K562 (cell line): Measurements from ENCODE around the gene SPTAN1. TPM values are rescaled to one million over a fixed set of nuclear protein-coding genes. Genes with fewer than 3 reads are reported as not detected.
A peak's percentile ranks its signal among the peaks of the same experiment; 100 is the strongest.

Experiments used
- CEBPB ChIP-seq: fragments of 450-650 bp; IDR thresholded peaks from 2 replicates; pipeline ENCODE4 v1.6.1; 2016; ENCODE audit warnings: missing genetic modification characterization, missing compliant biosample characterization
- CHD1 ChIP-seq: fragments of 200-600 bp; sonication (generic); IDR thresholded peaks from one replicate; pipeline ENCODE4 v1.6.1; 2012; ENCODE audit warnings: mild to moderate bottlenecking, moderate library complexity, low read length, inconsistent platforms
- CXXC5 ChIP-seq: fragments of 250-450 bp; sonication (Bioruptor Pico); IDR thresholded peaks from 2 replicates; pipeline ENCODE4 v1.8.0; 2022; ENCODE audit warnings: inconsistent platforms, mild to moderate bottlenecking, moderate library complexity
- JUND ChIP-seq, 2 experiments: IDR thresholded peaks; 2 replicates in 1 of 2; 3 replicates in 1 of 2; pipeline ENCODE4 v1.6.1; 2011; ENCODE audit warnings: borderline replicate concordance in 2 of 2, low read depth in 2 of 2, low read length in 2 of 2, improper control_type of control experiment in 1 of 2, missing biosample characterization in 1 of 2, missing genetic modification characterization in 1 of 2, missing genetic modification reagents in 1 of 2
- NCOA1 ChIP-seq: fragments of 450-650 bp; IDR thresholded peaks from 2 replicates; pipeline ENCODE4 v1.6.1; 2016; ENCODE audit warnings: low read depth
- OTX1 ChIP-seq: fragments of 450-650 bp; formaldehyde crosslinking; IDR thresholded peaks from 2 replicates; pipeline ENCODE4 v1.4.0; 2022; ENCODE audit warnings: mild to moderate bottlenecking
- PRPF4 ChIP-seq: fragments of 200-400 bp; formaldehyde crosslinking; IDR thresholded peaks from one replicate; pipeline ENCODE4 v1.6.1; 2017; ENCODE audit warnings: low read length, low read depth, mild to moderate bottlenecking; ENCODE audit not compliant: insufficient read depth, poor library complexity, severe bottlenecking
- RAD21 ChIP-seq, 2 experiments: fragments of 250-450 bp in 1 of 2; fragments of 450-650 bp in 1 of 2; sonication (Bioruptor Pico) in 1 of 2; formaldehyde crosslinking in 1 of 2; IDR thresholded peaks in 1 of 2; conservative IDR thresholded peaks in 1 of 2; 2 replicates each; pipeline versions ENCODE4 v1.4.0 to v1.8.0; 2020 to 2022; ENCODE audit warnings: mild to moderate bottlenecking in 2 of 2, moderate library complexity in 1 of 2
- SMAD4 ChIP-seq: fragments of 250-450 bp; sonication (Bioruptor Pico); conservative IDR thresholded peaks from 2 replicates; pipeline ENCODE4 v1.8.0; 2021; ENCODE audit warnings: inconsistent platforms, mild to moderate bottlenecking, moderate library complexity
- TCF3 ChIP-seq: sonication (generic); formaldehyde crosslinking; IDR thresholded peaks from 2 replicates; pipeline ENCODE4 v1.4.0; 2020; ENCODE audit warnings: mild to moderate bottlenecking, missing genetic modification reagents
- U2AF1 ChIP-seq: fragments of 200-400 bp; formaldehyde crosslinking; optimal IDR thresholded peaks from 2 replicates; pipeline ENCODE3; 2017; ENCODE audit warnings: mild to moderate bottlenecking, low read depth, low read length, moderate library complexity
- ZBTB7A ChIP-seq: IDR thresholded peaks from 2 replicates; pipeline ENCODE4 v1.6.1; 2011; ENCODE audit warnings: low read depth, mild to moderate bottlenecking, low read length, moderate library complexity, borderline replicate concordance; ENCODE audit not compliant: control insufficient read depth
- ZZZ3 ChIP-seq: fragments of 450-650 bp; IDR thresholded peaks from 2 replicates; pipeline ENCODE4 v1.6.1; 2016; ENCODE audit warnings: antibody characterized with exemption, mild to moderate bottlenecking, moderate library complexity
- polyA plus RNA-seq, 8 experiments: library from polyadenylated mRNA; depleted of rRNA in 4 of 8; stranded (reverse) in 5 of 8; unstranded in 3 of 8; fragments of >200 nt; fragmentation: Nextera tagmentation in 2 of 8; fragmentation: Illumina TruSeq in 1 of 8; extraction: Ambion mirVana in 2 of 8; extraction: Trizol in 1 of 8; gene quantifications; 2 replicates each; pipeline versions ENCODE4 v1.2.1 to v1.2.3, GENCODE V29; 2011 to 2014; ENCODE audit warnings: inconsistent platforms in 1 of 8, missing spikeins in 1 of 8
- total RNA-seq, 7 experiments: library from RNA; depleted of rRNA in 6 of 7; stranded (reverse); fragments of >200 nt in 6 of 7; fragmentation: Illumina TruSeq in 2 of 7; extraction: Trizol in 2 of 7; gene quantifications; 2 replicates each; pipeline versions ENCODE4 v1.2.1 to v1.2.3, GENCODE V29; 2011 to 2021; ENCODE audit warnings: low replicate concordance in 1 of 7
- TF ChIP-seq, protein P1 (sequence below), 2 experiments: fragments of 450-650 bp; conservative IDR thresholded peaks; 2 replicates each; pipeline ENCODE4 v1.6.1; 2017; ENCODE audit warnings: mild to moderate bottlenecking in 2 of 2, moderate library complexity in 2 of 2
- TF ChIP-seq, protein P2 (sequence below): fragments of 450-650 bp; formaldehyde crosslinking; IDR thresholded peaks from 2 replicates; pipeline ENCODE4 v1.4.0; 2022; ENCODE audit warnings: missing genetic modification characterization
- TF ChIP-seq, protein P3 (sequence below): fragments of 250-450 bp; sonication (Bioruptor Pico); IDR thresholded peaks from 2 replicates; pipeline ENCODE4 v1.5.0; 2021; ENCODE audit warnings: mild to moderate bottlenecking, moderate library complexity
- TF ChIP-seq, protein P4 (sequence below): IDR thresholded peaks from 2 replicates; pipeline ENCODE4 v1.6.1; 2014; ENCODE audit warnings: antibody characterized with exemption

The SPTAN1 gene
- total and polyA plus RNA-seq, 9 of the 15 experiments (the other 6 are each of a cell fraction or from before 2014, with no cell fraction given), result 1.5 to 13.5 (median 6.8) TPM

DNA sequence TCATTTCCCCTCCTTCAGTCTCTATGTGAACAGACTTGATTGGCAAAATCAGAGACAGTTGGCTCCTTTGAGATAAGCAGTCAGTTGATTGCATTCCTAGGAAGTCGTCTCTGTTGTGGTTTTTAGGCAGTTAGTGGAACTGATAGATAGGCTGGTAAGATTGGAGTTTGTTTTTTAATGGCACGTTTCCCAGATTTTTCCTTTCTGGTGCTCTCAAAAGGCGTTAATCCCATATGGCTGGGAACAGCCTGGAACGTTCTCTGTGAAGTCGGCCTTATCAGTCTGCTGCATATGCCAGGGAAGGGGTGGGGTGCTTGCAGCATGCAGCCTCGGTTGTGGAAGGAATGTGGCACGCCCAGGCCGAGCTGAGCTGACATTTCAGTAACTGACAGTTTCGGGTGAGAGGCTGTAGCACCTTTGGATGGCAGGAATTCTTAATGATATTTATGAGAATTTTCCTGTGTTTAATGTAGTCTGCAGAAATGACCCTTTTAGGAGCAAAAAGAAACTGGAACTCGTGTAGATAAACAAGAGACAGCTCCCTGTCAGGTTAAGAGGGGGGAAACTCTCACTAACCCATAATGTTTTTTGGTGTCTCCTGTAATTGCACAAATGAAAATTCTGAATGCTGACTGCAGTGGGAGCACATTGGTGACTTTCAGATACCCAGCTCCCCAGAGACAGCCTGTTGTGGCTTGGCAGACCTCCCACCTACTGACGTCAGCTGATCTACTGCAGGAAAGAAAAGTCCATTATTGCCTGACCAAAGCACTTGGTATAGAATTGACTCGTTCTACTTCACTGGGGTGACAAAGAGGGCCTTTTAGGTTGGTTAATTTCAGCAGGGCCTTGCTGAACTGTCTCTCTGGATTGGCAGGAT is 6.3 kb downstream of the SPTAN1 start (continued):
- TF ChIP-seq TCF3 (CRISPR knock-in tag) (peak; percentile 98), CXXC5 (peak; percentile 99), ZBTB7A (no peak), SMAD4 (CRISPR knock-in tag) (peak; percentile 99), CHD1 (no peak), U2AF1 (no peak), ZZZ3 (no peak), JUND (IDR thresholded peaks at IDR 0.05; ENCODE audit: borderline replicate concordance, low read depth, low read length) (peak; percentile 60; the same call in 1 of the 2 replicates), JUND (tag; IDR thresholded peaks at IDR 0.05; ENCODE audit: borderline replicate concordance, low read depth, low read length) (peak; percentile 74; the same call in 2 of the 3 replicates), RAD21 (CRISPR knock-in tag; conservative IDR thresholded peaks at IDR 0.05 in 1 of 2, IDR thresholded peaks at IDR 0.05 in 1 of 2) (peak in 1 of 2 experiments; percentile 17; a peak in 1 of 4 replicates), NCOA1 (peak; percentile 95), OTX1 (peak; percentile 89; the same call in 1 of the 2 replicates), CEBPB (tag) (0 out of 2 replicates have a peak, but pooled peaks have one; percentile 36), PRPF4 (no peak)
- TF ChIP-seq, protein P1, sequence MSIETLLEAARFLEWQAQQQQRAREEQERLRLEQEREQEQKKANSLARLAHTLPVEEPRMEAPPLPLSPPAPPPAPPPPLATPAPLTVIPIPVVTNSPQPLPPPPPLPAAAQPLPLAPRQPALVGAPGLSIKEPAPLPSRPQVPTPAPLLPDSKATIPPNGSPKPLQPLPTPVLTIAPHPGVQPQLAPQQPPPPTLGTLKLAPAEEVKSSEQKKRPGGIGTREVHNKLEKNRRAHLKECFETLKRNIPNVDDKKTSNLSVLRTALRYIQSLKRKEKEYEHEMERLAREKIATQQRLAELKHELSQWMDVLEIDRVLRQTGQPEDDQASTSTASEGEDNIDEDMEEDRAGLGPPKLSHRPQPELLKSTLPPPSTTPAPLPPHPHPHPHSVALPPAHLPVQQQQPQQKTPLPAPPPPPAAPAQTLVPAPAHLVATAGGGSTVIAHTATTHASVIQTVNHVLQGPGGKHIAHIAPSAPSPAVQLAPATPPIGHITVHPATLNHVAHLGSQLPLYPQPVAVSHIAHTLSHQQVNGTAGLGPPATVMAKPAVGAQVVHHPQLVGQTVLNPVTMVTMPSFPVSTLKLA (conservative IDR thresholded peaks at IDR 0.05), result peak; percentile 79 to 97
- TF ChIP-seq, protein P2, sequence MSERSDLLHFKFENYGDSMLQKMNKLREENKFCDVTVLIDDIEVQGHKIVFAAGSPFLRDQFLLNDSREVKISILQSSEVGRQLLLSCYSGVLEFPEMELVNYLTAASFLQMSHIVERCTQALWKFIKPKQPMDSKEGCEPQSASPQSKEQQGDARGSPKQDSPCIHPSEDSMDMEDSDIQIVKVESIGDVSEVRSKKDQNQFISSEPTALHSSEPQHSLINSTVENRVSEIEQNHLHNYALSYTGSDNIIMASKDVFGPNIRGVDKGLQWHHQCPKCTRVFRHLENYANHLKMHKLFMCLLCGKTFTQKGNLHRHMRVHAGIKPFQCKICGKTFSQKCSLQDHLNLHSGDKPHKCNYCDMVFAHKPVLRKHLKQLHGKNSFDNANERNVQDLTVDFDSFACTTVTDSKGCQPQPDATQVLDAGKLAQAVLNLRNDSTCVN (CRISPR knock-in tag), result peak; percentile 49; the same call in 1 of the 2 replicates
- TF ChIP-seq, protein P3, sequence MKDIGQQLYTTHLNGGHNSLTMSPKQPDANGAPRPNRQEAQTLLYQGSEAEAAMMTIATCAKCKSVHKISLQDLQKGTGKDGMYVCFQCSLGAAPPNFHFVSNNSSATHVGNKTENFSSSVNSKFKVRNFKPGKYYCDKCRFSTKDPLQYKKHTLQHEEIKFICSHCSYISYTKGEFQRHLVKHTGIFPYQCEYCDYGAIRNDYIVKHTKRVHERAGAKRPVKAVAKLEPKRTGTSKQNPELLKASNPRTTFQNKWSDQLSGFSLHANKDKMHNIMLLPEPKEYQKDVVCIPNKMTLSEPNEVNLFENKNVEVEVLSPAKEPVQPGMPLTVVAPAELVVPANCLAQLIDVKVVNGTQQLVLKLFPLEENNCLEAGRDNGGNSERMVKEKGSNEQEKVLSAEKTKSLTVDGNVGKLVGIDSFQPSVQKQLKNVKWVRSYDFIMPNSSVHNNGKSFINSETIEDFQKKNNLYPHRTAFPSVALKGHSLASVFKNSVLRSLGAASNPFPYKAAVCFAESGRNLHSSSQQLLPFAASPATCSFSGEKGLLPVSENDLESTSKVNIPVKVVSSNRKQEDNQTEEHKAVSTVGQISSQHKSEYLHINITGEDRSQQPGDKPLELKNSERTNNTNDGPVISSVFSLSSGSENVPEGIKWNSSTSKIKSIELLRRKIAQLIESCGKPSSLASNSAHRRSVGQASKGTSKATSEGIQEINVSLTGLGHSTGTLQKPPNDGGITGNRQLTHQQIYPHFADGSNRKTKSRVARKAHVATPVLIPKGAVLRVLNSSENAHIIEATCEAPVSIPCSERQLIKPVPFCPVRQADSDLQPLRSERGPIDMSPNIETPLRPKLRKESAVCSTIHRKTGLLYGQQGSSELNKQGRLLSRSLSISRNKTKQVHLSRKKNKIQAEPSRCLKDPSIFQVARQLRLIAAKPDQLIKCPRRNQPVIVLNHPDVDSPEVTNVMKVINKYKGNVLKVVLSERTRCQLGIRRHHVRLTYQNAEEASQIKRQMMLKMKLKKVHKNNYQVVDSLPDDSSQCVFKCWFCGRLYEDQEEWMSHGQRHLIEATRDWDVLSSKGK (CRISPR knock-in tag), result no peak
- TF ChIP-seq, protein P4, sequence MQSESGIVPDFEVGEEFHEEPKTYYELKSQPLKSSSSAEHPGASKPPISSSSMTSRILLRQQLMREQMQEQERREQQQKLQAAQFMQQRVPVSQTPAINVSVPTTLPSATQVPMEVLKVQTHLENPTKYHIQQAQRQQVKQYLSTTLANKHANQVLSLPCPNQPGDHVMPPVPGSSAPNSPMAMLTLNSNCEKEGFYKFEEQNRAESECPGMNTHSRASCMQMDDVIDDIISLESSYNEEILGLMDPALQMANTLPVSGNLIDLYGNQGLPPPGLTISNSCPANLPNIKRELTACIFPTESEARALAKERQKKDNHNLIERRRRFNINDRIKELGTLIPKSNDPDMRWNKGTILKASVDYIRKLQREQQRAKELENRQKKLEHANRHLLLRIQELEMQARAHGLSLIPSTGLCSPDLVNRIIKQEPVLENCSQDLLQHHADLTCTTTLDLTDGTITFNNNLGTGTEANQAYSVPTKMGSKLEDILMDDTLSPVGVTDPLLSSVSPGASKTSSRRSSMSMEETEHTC, result peak; percentile 51; the same call in 1 of the 2 replicates
